HG02981 (cell line): ENCODE data around the gene THAP6.
"Not testable (repeated sequence)": the region's sequence is repeated elsewhere in the genome, so short reads cannot be mapped to it uniquely, and the experiment has no call there.

Experiments
- ATAC-seq: cut with Tn5 transposase; IDR thresholded peaks from one replicate; pipeline ENCODE4 v1.9.1; 2021; ENCODE audit warnings: mild to moderate bottlenecking, moderate library complexity; ENCODE audit not compliant: unreplicated experiment

The THAP6 gene, protein sequence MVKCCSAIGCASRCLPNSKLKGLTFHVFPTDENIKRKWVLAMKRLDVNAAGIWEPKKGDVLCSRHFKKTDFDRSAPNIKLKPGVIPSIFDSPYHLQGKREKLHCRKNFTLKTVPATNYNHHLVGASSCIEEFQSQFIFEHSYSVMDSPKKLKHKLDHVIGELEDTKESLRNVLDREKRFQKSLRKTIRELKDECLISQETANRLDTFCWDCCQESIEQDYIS

DNA sequence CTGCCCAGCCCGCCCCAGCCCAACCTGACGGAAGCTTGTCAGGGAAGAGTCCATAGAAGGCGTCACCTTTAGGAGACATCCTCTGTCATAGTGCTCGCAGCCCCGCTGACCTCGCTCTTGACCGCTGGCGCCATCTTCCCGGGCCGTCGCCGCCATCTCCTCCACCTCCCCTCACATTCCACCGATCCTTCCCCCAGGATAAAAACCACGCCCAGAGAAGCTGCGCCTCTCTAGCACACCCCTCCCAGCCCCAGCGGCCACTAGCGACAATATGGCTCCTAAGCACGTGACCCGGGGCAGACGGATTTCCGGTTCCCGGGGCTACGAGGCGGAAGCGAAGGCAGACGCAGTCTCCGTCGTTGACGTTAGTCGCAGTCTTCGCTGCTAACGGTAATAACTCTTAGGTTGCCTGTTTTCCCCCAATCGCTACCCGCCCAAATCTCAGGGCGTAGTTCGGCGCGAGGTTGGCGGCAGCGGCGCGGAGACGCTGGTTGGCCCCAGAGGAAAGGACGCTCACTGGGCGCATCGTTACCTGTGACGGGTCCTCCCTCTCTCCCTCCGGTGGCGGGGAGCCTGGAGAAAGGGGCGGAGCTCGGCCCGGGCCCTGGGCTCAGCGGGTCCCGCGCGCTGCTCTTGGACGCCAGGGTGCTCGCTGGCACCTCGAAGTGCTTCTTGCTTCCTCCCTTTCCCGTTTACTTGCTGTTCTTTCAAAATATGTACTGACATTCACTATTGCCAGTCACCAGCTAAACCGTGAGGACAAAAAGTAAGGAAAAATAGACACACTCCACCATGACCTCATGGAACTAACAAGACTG is at the start of gene THAP6, which contains the start of gene RCHY1:
THAP6 (plus strand) TSS at position 343 of the 818 bp plus-strand sequence. CDS start 980 bp downstream, outside the sequence.
RCHY1 (minus strand) TSS at position 273 of the 818 bp plus-strand sequence; CDS start at position 156, 117 bp downstream.
- peak; percentile 94 for ATAC-seq

DNA sequence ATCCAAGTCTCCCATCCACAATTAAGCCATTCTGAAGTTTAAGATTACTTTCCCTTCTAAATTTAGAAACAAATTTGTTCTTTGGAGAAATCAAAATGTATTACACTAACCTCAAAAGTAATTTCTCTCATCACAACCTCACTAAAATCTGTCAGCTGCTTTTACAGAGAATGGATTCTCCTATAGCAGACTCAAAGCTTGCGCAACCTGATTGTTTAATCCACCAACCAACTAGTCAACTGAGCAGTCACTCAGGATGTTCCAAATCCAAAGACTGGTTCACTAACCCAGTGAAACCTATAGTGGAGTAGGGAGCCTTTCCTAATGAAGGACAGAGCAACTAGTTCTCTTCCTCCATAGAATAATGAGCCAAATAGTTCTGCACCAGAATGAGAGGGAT is 44.4 kb upstream of the THAP6 start:
- no peak for ATAC-seq

DNA sequence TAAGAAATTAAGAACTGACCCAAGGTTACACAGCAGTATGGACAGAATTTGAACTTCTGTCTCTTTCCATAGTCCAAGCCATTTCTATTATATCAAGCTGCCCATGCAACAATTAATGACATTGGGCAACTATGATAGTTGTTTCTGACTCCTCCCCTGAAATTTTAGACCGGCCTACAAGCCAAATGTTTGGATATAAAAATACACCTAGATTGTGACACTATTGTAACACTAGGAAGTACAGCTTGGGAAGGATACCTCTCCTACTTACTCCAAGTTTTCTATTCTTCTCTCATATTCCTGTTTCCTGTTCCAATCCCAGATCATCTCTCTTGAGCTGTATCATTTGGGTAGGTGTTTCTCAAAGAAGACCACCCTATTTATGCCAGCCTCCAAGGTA is 43.5 kb upstream of the THAP6 start:
- ATAC-seq = no peak

DNA sequence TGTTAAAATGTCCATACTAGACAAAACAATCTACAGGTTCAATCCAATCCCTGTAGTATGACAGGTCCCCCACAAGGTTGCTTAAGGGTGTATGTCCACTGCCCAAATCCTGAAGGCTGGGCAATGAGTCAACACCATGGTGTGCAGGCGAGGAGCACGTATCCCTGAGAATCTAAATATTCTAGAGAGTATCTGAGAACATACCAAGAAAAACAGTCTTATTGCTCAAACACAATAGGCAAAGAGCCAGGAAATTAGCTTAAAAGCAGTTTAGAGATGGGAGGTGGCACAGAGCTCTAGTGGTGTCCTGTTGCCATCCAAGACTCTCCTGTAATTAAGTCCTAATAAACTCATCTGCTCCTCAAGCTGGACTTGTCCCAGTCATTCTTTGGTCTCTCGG is 37.1 kb upstream of the THAP6 start:
- no peak for ATAC-seq

DNA sequence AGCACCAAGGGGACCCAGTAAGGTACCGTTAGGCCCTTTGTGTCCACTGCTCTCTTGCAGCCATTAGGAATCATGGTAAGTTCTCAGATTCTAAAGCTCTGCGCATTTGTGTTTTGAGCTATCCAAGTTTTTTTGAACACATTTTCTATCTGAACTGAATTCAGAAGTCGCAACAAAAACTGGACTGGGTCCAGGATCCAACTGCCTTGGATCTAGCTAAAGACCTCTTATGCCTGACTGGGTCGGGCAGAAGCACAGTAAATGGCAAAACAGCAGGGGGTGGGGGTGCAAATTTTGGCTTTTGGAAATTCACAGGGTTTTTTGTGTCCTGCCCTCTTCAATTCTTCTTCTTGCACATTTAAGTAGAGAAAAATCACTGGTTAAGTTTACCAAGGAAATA is 30.1 kb upstream of the THAP6 start:
- no peak for ATAC-seq

DNA sequence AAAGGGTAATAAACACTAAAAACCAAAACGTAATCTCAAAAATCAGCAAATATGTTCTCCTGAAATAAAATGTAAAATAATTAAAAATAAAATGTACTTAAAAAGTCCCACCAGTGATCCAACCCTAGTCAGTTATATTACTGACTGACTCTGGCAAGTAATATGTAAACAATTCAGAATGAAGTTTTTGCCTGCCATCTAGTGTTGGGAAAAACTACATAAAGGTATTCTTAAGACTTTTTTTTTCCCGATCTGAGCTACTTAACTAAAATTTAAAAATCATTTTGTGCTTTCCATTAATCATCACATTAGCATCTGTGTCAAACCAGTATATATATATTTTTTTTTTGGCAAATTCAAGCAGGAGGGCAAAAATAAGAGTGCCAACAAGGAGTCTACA is 24.1 kb upstream of the THAP6 start:
- no peak for ATAC-seq

DNA sequence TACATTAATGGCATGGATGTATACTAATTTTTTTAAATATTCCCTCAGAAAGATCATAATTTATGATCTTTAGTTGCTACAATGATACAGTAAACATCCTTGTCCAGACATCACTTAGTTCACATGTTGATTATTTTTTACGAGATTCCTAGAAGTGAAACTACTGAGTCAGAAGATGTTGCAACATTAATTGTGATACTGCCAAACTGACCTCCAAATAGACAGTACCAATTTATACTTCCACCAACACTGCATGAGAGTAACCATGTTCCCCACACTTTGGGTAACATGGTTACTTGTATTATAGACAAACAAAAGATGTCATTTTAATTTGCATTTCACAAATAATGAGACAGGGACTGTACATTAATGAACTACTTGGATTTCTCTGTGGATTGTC is 19.7 kb upstream of the THAP6 start:
- ATAC-seq = no peak

DNA sequence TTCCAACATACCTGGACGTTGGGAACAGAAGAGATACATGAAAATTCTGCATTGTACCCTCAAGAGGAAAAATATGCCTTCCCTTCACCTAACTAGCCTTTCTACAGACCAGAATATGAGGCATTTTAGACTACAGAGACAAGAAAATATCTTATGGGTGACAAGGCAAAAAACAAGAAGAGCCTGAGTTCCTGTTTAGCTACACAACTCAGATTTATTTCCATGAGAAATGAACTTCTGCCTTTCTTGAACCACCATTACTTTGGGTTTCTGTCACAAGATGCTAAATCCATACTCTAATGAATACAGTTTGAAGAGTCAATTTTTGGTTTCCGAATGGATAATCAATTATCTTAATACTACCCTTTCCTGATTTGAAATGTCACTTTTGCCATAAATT is 18.8 kb upstream of the THAP6 start:
- ATAC-seq = no peak

DNA sequence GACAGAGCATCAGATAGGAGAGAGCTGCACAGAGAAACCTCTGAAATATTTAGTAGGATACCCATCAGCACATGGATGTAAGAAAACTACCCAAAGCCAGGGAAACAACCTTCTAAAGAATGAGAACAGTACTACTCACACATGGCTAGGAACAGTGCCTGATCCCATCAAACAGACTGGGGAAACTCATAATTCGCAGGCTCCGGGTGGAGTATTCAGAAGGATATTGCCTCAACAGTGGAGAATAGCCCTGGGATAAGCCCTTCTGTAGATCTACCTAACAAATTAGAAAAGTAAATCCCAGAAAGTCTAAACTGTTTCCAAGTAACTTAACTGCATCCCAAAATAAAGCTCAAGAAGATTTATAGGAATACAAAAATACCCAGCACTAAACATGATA is 17.9 kb upstream of the THAP6 start:
- no peak for ATAC-seq

DNA sequence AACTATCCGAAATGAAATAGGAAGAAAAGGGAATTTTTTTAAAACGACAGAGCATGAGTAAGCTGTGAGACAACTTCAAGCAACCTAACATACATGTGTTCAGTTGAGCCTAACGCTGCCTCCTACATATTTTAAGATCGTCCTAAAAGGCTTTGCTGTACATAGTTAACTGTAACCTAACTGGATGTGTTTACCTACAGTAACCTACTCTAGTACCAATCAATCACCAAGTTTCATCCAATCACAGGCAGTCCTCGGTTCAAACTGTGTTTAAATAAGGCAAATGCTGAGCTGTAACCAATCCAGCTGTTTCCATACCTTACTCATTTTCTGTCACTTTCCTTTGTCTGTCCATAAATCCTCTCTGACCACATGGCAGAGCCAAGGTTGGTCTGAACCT is 17.1 kb upstream of the THAP6 start:
- no peak for ATAC-seq

DNA sequence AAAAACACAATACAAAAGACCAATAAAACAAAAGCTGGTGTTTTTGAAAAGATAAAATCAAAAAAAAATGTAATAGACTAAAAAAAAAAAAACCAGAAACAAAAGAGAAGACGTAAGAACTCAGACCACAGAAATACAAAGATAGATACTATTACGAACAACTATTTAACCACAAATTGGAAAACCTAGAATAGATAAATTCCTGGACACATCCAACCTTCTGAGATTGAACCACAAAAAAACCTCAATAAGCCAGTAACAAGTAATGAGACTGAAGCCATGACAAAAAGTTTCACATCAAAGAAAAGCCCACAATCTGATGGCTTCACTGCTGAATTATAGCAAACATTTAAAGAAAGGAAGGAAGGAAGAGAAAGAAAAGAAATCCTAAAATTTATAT is 16.2 kb upstream of the THAP6 start:
- ATAC-seq = no peak

DNA sequence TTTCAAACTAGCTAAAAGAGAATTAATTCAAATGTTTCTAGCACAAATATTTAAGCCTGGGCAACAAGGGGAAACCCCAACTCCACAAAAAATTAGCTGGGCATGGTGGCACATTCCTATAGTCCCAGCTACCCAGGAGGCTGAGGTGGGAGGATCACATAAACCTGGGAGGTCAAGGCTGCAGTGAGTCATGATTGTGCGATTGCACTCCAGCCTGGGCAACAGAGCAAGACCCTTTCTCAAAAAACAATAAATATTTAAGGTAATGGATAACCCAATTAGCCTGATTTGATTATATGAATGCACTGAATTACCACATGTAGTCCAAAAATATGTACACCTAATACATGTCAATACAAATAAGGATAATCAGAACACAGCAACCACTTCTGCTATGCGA is 14.4 kb upstream of the THAP6 start:
- no peak for ATAC-seq

DNA sequence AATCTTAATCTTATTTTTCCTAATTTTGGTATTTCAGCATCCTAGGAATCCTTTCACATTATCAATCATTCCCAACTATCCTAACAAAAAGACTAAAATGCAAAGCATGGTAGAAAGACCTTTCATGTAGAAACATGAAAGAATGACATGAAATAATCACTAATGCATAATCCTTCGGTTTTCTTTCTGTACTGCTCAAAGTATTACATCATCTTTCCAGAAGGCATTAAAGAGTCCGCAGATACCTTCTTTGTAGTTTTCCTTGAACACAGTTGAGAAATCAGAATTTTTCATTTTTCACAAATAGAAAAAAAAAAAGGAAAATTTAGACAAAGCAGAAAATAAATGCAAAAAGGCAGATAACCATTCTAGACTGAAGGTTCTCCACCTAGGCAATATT is 11.6 kb upstream of the THAP6 start:
- no peak for ATAC-seq

DNA sequence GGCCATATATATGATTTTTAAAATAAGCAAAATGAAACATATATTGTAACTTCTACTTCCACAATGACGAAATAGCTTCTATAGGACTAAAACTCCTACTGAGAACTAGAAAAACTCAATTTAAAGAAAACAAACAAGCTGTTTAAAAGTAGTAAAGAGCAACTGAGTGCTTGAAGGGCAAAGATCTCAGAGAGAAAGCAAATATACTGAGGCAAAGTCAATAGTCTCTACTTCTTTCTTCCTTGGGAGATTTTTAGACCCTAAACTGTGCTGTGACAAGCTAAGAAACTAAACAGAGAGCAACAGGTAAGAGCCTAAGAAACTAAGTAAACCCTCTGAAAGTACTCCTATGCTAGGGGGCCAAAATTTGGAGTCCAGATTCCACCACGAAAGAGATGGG is 8.6 kb upstream of the THAP6 start:
- ATAC-seq = no peak

DNA sequence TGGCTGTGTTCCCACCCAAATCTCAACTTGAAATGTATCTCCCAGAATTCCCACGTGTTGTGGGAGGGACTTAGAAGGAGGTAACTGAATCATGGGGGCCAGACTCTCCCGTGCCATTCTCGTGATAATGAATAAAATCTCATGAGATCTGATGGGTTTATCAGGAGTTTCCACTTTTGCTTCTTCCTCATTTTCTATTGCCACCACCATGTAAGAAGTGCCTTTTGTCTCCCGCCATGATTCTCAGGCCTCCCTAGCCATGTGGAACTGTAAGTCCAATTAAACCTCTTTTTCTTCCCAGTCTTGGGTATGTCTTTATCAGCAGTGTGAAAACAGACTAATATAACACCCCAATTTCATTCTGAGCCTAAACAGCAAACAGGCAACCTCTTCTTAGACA is 4.7 kb upstream of the THAP6 start:
- not testable (repeated sequence) for ATAC-seq

DNA sequence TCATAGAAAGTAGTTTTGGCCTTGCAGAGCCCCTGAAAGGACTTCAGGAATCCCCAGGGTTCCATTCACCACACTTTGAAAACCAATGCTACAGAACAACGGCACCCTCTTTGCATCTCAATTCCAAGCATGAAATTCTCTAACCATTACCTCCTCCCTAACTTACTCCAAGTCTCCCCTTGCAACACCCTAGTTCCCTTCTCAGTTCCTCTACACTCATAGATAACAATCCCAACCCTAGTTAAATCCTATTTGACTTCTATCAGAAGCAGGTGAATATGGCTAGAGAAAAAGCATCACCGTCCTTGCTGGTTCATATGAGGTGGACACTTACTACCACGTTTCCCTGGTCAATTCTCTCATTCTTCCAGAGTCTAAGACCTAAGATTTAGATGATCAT is 2.4 kb upstream of the THAP6 start:
- ATAC-seq = no peak

DNA sequence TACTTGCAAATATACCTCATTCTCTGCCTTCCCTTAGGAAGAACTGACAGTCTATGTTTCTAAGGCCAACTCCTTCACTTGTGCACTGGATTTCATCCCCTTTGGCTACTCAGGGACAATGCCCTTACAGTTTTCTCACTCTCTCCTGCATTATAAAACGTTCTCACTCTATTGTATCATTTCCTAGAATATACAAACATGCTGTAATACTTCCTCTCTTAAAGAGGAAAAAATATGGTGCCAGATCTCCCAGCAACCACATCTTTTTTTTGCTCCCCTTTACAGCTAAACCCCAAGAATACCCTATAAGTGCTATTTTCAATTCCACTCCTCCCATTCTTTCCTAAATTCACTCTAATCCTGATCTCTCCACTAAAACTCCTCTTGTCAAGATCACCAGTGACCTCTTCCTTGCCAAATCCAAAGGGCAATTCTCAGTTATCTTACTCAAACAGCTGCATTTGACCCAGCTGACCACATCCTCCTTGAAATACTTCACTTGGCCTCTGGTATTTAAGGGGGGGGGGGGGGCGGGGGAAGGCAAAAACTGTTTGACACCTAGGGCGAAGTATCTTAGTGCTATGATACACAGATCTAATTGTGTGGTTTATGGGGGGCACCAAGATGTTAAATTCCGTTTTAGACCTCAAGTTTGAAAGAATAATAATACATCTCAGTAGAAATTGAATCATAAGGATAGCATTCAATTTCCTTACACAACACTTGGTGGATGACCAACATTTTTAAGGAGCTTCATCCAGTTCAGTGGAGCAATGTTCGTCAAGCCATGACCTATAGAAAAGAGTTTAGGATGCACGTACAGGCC is 1.7 kb upstream of the THAP6 start:
- no peak for ATAC-seq

DNA sequence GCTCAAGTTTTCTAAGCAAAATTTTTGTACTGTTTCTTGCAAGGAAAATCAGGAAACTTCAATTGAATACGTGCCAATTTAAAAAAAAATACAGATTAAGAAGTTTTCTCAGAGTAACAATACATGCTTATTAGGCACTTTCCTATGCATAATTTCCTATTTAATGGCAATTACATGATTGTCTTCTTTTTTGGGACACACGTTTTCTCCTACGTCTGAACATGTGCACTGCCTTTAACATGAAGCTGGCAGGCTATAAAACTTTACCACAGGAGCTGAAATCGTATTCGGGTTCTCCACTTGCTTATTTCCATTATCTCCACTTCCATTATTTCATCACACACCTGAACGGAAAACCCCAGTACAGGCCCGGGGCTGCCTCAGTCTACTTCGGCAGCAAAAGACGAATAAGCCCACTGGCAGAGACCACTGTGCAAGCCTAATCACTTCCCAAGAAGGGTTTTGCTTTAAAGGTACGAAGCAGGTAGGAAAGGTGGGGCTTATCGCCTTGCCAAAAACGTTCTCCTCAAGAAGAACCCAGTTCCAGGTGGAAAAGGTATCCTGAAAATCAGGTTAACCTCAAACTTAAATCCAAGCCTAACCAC is 645 bp upstream of the THAP6 start:
- ATAC-seq = no peak

DNA sequence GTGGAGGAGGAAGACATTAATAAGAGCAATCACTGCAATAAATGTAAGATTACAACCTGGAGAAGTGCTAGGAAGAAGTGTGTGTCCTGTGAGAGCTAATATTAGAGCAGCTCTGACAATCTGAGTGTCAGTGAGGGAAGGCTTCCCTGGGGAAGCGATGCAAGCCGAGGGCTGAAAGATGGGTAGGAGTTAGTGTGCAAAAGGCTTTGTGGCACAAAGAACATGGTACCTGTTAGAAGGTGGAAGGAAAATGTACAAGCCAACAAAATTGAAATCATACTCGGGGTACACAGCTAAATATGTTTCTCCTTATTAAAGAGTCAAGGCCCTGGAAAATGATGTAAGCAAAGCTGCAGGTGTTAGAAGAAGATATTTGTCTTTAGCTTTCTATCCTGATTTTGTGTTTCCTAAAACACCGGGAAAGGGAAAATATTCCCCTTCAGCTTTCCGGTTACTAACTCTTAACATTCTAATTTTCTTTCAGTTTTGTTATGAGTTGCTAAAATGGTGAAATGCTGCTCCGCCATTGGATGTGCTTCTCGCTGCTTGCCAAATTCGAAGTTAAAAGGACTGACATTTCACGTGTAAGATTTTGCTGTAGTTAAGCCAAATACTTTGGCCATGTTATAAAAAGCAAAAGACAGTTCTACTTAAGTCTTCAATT is 808 bp downstream of the THAP6 start:
- no peak for ATAC-seq

DNA sequence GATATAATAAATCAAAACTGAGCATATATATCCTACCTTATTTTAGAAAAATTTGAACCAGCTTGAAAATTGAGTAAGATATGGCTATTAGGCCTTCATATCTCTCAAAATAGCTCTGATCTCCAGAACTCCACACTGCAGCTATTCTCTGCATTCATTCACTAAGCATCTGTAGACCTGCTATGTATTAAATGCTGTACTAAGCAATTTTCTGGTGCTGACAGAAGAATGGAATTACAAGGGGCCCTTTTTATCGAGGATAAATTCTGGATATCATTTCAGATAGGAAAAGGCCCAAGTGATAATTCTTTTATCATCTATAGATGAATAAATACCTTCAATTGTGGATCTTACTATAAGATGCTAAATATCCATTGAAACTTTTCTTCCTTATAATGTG is 1.9 kb downstream of the THAP6 start:
- ATAC-seq = no peak

DNA sequence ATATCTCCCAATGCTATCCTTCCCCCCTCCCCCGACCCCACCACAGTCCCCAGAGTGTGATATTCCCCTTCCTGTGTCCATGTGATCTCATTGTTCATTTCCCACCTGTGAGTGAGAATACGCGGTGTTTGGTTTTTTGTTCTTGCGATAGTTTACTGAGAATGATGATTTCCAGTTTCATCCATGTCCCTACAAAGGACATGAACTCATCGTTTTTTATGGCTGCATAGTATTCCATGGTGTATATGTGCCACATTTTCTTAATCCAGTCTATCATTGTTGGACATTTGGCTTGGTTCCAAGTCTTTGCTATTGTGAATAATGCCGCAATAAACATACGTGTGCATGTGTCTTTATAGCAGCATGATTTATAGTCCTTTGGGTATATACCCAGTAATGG is 5.2 kb downstream of the THAP6 start:
- not testable (repeated sequence) for ATAC-seq
